ENCODE data around the gene ZDHHC12. TPM values are rescaled to one million over a fixed set of nuclear protein-coding genes. Genes with fewer than 3 reads are reported as not detected.

The ZDHHC12 gene
- total RNA-seq, 1 donor from 2014 or later = 18.2 TPM

GRCh38 chr9:128757602-128758001 is 33.7 kb upstream of the ZDHHC12 start:
- DNase-seq = no peak
- no peak for TF ChIP-seq CTCF (IDR thresholded peaks at IDR 0.05; ENCODE audit: partially characterized antibody, unreplicated experiment)
- H3K27me3 Mint-ChIP-seq (ENCODE audit: unreplicated experiment) = peaks cover 2% of the 10 kb centered on the region
- H3K9me3 Mint-ChIP-seq (ENCODE audit: unreplicated experiment) = no peaks in the 10 kb centered on the region
- no peaks in the 10 kb centered on the region for H3K4me1 Mint-ChIP-seq (ENCODE audit: low read depth, unreplicated experiment)
- no peak overlapping the region for H3K27ac Mint-ChIP-seq (ENCODE audit: unreplicated experiment)
- H3K36me3 Mint-ChIP-seq (ENCODE audit: unreplicated experiment) = no peaks in the 10 kb centered on the region
- no peak overlapping the region for H3K4me3 Mint-ChIP-seq (ENCODE audit: unreplicated experiment)

- no peaks in the 10 kb centered on the region for H3K36me3 Mint-ChIP-seq (ENCODE audit: unreplicated experiment)
- H3K4me1 Mint-ChIP-seq (ENCODE audit: low read depth, unreplicated experiment) = no peaks in the 10 kb centered on the region
- peaks cover 2% of the 10 kb centered on the region for H3K27me3 Mint-ChIP-seq (ENCODE audit: unreplicated experiment)
- no peak overlapping the region for H3K27ac Mint-ChIP-seq (ENCODE audit: unreplicated experiment)
- no peak for DNase-seq
- H3K4me3 Mint-ChIP-seq (ENCODE audit: unreplicated experiment) = no peak overlapping the region
- H3K9me3 Mint-ChIP-seq (ENCODE audit: unreplicated experiment) = no peaks in the 10 kb centered on the region
- TF ChIP-seq CTCF (IDR thresholded peaks at IDR 0.05; ENCODE audit: partially characterized antibody, unreplicated experiment) = no peak
Measured at GRCh38 chr9:128753627-128754026, 29.7 kb upstream of the ZDHHC12 start.

- TF ChIP-seq CTCF (IDR thresholded peaks at IDR 0.05; ENCODE audit: partially characterized antibody, unreplicated experiment) = no peak
- no peak overlapping the region for H3K4me3 Mint-ChIP-seq (ENCODE audit: unreplicated experiment)
- H3K4me1 Mint-ChIP-seq (ENCODE audit: low read depth, unreplicated experiment) = no peaks in the 10 kb centered on the region
- H3K27ac Mint-ChIP-seq (ENCODE audit: unreplicated experiment) = no peak overlapping the region
- no peaks in the 10 kb centered on the region for H3K27me3 Mint-ChIP-seq (ENCODE audit: unreplicated experiment)
- no peaks in the 10 kb centered on the region for H3K9me3 Mint-ChIP-seq (ENCODE audit: unreplicated experiment)
- no peak for DNase-seq
- no peaks in the 10 kb centered on the region for H3K36me3 Mint-ChIP-seq (ENCODE audit: unreplicated experiment)
Measured at GRCh38 chr9:128750926-128751595, 27.1 kb upstream of the ZDHHC12 start.

GRCh38 chr9:128747241-128747640 is 23.3 kb upstream of the ZDHHC12 start:
- peak overlapping the region; percentile 52 for H3K27ac Mint-ChIP-seq (ENCODE audit: unreplicated experiment)

More at GRCh38 chr9:128747241-128747640, 23.3 kb upstream of the ZDHHC12 start:
- no peaks in the 10 kb centered on the region for H3K36me3 Mint-ChIP-seq (ENCODE audit: unreplicated experiment)
- no peaks in the 10 kb centered on the region for H3K4me1 Mint-ChIP-seq (ENCODE audit: low read depth, unreplicated experiment)
- H3K4me3 Mint-ChIP-seq (ENCODE audit: unreplicated experiment) = no peak overlapping the region
- DNase-seq = no peak
- TF ChIP-seq CTCF (IDR thresholded peaks at IDR 0.05; ENCODE audit: partially characterized antibody, unreplicated experiment) = no peak
- H3K27me3 Mint-ChIP-seq (ENCODE audit: unreplicated experiment) = no peaks in the 10 kb centered on the region
- no peaks in the 10 kb centered on the region for H3K9me3 Mint-ChIP-seq (ENCODE audit: unreplicated experiment)

All from glutamatergic neuron (in vitro differentiated cells).